ENCODE results near the gene UTP14C. TPM values are rescaled to one million over a fixed set of nuclear protein-coding genes. Genes with fewer than 3 reads are reported as not detected.
"Not testable (repeated sequence)": the region's sequence is repeated elsewhere in the genome, so short reads cannot be mapped to it uniquely, and the experiment has no call there.

Gene UTP14C
- total RNA-seq, 1 donor from 2014 or later = 19.6 TPM

DNA sequence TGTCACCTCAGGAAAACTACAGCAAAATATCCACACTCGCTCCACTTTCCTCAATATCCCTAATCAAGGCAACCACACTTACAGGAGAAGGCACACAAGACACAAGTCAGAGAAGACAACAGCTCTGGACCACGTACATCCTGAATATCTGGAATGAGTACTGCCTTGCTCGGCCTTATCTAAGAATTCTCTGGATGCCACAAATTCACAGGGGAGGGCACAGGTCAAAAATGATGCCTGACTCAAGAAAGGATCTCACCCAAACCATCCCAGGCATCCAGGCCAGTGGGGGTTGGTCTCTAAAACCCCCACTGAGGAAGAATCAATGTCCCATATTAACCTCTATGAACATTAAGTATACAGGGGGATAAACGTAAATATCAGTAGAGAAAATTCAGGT is 43.1 kb upstream of the UTP14C start:
- DNase-seq (ENCODE audit: low read depth) = no peak

DNA sequence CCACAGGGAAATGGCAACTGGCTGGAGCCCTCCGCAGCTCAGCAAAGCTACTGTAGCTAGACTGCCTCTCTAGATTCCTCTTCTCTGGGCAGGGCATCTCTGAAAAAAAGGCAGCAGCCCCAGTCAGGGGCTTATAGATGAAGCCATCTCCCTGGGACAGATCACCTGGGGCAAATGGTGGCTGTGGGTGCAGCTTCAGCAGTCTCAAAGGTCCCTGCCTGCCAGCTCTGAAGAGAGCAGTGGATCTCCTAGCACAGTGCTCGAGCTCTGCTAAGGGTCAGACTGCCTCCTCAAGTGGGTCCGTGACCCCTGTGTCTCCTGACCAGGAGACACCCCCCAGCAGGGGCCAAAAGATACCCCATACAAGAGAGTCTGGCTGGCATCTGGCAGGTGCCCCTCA is 41.2 kb upstream of the UTP14C start:
- DNase-seq (ENCODE audit: low read depth); H3K27me3 ChIP-seq (ENCODE audit: control insufficient read depth, insufficient read depth, low read length); H3K36me3 ChIP-seq (ENCODE audit: control insufficient read depth, insufficient read depth, low read length); H3K4me3 ChIP-seq (ENCODE audit: low read depth, low read length): not testable (repeated sequence)

More for the DNA sequence above, 43.1 kb upstream of the UTP14C start:
- Histone ChIP-seq H3K27me3 (ENCODE audit: control insufficient read depth, insufficient read depth, low read length) (no peaks in the 10 kb centered on the region), H3K4me3 (ENCODE audit: low read depth, low read length) (no peak overlapping the region), H3K36me3 (ENCODE audit: control insufficient read depth, insufficient read depth, low read length) (no peaks in the 10 kb centered on the region)
- TF ChIP-seq, protein P1, sequence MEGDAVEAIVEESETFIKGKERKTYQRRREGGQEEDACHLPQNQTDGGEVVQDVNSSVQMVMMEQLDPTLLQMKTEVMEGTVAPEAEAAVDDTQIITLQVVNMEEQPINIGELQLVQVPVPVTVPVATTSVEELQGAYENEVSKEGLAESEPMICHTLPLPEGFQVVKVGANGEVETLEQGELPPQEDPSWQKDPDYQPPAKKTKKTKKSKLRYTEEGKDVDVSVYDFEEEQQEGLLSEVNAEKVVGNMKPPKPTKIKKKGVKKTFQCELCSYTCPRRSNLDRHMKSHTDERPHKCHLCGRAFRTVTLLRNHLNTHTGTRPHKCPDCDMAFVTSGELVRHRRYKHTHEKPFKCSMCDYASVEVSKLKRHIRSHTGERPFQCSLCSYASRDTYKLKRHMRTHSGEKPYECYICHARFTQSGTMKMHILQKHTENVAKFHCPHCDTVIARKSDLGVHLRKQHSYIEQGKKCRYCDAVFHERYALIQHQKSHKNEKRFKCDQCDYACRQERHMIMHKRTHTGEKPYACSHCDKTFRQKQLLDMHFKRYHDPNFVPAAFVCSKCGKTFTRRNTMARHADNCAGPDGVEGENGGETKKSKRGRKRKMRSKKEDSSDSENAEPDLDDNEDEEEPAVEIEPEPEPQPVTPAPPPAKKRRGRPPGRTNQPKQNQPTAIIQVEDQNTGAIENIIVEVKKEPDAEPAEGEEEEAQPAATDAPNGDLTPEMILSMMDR (IDR thresholded peaks at IDR 0.05; ENCODE audit: insufficient read depth, low read length, poor library complexity, severe bottlenecking) = no peak

DNA sequence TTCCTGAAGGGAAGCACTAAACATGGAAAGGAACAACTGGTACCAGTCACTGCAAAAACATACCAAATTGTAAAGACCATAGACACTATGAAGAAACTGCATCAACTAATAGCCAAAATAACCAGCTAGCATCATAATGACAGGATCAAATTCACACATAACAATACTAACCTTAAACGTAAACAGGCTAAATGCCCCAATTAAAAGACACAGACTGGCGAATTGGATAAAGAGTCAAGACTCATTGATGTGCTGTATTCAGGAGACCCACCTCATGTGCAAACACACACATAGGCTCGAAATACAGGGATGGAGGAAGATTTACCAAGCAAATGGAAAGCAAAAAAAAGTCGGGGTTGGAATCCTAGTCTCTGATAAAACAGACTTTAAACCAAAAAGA is 39.6 kb upstream of the UTP14C start:
- H3K27me3 ChIP-seq (ENCODE audit: control insufficient read depth, insufficient read depth, low read length); H3K36me3 ChIP-seq (ENCODE audit: control insufficient read depth, insufficient read depth, low read length); H3K4me3 ChIP-seq (ENCODE audit: low read depth, low read length); DNase-seq (ENCODE audit: low read depth): not testable (repeated sequence)

DNA sequence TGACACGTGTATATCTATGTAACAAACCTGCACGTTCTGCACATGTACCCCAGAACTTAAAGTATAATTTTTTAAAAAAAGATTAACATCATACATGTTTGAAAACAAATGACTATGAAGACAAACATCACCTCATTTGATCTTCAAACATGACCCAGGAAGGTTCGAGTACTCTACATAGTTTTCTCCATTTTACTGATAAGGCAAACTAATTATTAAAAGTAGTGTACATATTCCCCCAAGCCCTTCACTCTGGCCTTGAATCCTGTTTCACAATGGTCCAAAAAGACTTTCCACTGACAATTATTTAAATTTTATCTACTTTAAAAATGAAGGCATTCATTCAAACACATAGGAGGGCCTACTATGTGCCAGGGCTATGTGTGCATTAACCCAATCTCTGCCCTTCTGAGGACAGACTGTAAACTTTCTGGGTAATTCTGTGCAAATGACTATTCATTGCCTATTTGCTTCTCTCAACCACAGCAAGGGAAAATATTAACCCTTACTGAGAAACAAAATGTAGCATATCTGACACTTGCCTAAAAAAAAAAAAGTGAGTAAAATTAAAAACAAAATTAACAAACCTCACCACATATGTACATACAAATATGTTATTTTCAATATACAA is 35.4 kb upstream of the UTP14C start:
- DNase-seq (ENCODE audit: low read depth) = no peak
- Histone ChIP-seq H3K36me3 (ENCODE audit: control insufficient read depth, insufficient read depth, low read length) (no peaks in the 10 kb centered on the region), H3K4me3 (ENCODE audit: low read depth, low read length) (no peak overlapping the region), H3K27me3 (ENCODE audit: control insufficient read depth, insufficient read depth, low read length) (no peaks in the 10 kb centered on the region)
- TF ChIP-seq, protein P1 (IDR thresholded peaks at IDR 0.05; ENCODE audit: insufficient read depth, low read length, poor library complexity, severe bottlenecking) = no peak

DNA sequence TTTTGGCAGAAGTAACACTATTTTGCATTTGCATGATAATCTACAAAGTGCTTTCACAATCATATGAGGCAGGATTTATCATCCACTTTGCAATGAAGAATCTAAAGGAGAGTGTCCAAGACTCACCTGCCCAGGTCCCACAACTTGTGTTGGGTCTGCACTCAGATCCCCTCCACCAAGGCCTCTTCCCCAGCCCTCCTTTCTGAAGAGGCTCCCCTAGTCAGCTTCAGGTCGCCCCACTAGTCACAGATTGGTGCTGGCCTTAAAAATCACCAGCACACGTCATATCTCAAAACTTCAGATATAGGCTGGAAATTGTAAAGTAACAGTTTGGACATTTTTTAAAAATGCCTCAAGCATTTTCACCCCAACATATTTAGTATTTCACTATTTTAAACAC is 30.8 kb upstream of the UTP14C start:
- TF ChIP-seq, protein P1 (IDR thresholded peaks at IDR 0.05; ENCODE audit: insufficient read depth, low read length, poor library complexity, severe bottlenecking) = no peak

DNA sequence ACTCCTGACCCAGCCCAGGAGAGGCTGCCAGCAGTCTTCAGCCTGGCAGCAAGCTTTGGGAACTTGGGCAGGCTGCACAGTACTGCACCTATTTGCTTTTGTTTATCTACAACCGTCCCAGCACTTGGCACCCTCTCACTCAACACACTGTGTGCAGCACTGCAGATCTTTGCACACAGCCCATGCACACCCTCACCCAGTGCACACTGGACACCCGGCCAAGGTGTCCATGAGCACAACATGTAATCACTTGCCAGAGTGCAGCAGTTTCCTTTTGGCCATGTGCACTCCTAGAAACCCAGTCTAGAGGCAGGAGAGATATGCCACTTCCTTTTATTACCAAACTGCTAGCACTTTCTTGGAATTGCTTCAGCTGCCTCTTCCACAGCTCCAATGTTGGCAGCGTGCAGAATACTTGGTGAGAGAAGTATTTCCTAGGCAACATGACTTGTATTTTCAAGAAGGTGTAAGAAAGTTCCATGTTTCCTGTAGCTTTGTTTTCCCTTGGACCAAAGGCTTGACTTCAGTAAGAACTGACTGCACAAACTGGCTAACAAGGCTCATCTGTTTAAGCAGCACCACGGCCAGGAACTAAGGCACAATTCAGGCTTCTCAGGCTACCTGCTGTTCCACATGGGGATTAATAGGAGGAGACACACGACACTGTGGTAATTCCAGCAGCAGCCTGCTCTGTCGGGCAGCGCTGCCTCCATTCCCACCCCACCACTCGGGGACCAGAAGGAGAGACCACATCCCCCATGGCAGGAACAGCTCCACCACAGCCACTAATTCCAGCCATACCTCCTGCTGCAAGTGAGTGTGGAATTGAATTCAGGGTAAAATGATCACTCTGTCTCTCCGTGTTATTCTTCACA is 28.6 kb upstream of the UTP14C start:
- H3K4me3 ChIP-seq (ENCODE audit: low read depth, low read length) = no peak overlapping the region
- TF ChIP-seq, protein P1 (IDR thresholded peaks at IDR 0.05; ENCODE audit: insufficient read depth, low read length, poor library complexity, severe bottlenecking) = peak; percentile 1
- H3K27me3 ChIP-seq (ENCODE audit: control insufficient read depth, insufficient read depth, low read length) = peaks cover 3% of the 10 kb centered on the region
- no peak for DNase-seq (ENCODE audit: low read depth)
- no peaks in the 10 kb centered on the region for H3K36me3 ChIP-seq (ENCODE audit: control insufficient read depth, insufficient read depth, low read length)

More for the DNA sequence above, 30.8 kb upstream of the UTP14C start:
- H3K36me3 ChIP-seq (ENCODE audit: control insufficient read depth, insufficient read depth, low read length) = no peaks in the 10 kb centered on the region
- H3K27me3 ChIP-seq (ENCODE audit: control insufficient read depth, insufficient read depth, low read length) = peaks cover 3% of the 10 kb centered on the region
- H3K4me3 ChIP-seq (ENCODE audit: low read depth, low read length) = no peak overlapping the region
- no peak for DNase-seq (ENCODE audit: low read depth)

Data from kidney epithelial cell (primary cell).